Panc1 (cell line): ENCODE results near the gene TP73. TPM values are rescaled to one million over a fixed set of nuclear protein-coding genes. Genes with fewer than 3 reads are reported as not detected.

ENCODE experiments used
- ATAC-seq: fragments of 200-7000 bp; cut with Tn5 transposase; 2 replicates; pipeline ENCODE4 v1.9.1; 2020; ENCODE audit warnings: mild to moderate bottlenecking, moderate library complexity
- BruUV-seq: library from RNA; stranded (reverse); fragments of 400-500 nt; replicated peaks from 2 replicates; lab custom pipeline; 2021; lab: Mats Ljungman, UMichigan
- CTCF ChIA-PET: fragments of 300-600 bp; sonication (Branson Sonifier 250); formaldehyde crosslinking; loops from one replicate; lab custom pipeline; 2022; ENCODE audit warnings: antibody characterized with exemption; lab: Charles Lee
- POLR2A ChIA-PET: fragments of 300-600 bp; sonication (Branson Sonifier 250); formaldehyde crosslinking; loops from one replicate; lab custom pipeline; 2022; ENCODE audit warnings: antibody characterized with exemption; lab: Charles Lee
- DNase-seq: peaks from one replicate; pipeline ENCODE4 v3.0.0-alpha.2; 2010; ENCODE audit warnings: low read depth, low spot score
- H3K27ac ChIP-seq: 2 replicates; pipeline ENCODE4 v1.5.1; 2011; ENCODE audit warnings: mild to moderate bottlenecking, low read length, inconsistent platforms
- H3K27me3 ChIP-seq: fragments of 200-500 bp; sonication (Bioruptor generic); 2 replicates; pipeline ENCODE4 v1.6.0; 2014; ENCODE audit warnings: low read length, inconsistent platforms; ENCODE audit not compliant: control insufficient read depth, insufficient read depth
- H3K36me3 ChIP-seq: fragments of 200-500 bp; sonication (Bioruptor generic); 2 replicates; pipeline ENCODE4 v1.5.1; 2014; ENCODE audit warnings: inconsistent platforms, mild to moderate bottlenecking, low read length, moderate library complexity; ENCODE audit not compliant: control insufficient read depth, insufficient read depth
- H3K4me1 ChIP-seq: 2 replicates; pipeline ENCODE4 v1.5.1; 2011; ENCODE audit warnings: inconsistent platforms, mild to moderate bottlenecking, low read length, moderate library complexity; ENCODE audit not compliant: control insufficient read depth, insufficient read depth
- H3K4me3 ChIP-seq, 2 experiments: 2 replicates each; pipeline ENCODE4 v1.5.1; 2011 to 2012; ENCODE audit warnings: low read depth in 2 of 2, low read length in 2 of 2, mild to moderate bottlenecking in 2 of 2, inconsistent platforms in 1 of 2, moderate library complexity in 1 of 2
- H3K9me3 ChIP-seq: fragments of 200-500 bp; sonication (Bioruptor generic); 2 replicates; pipeline ENCODE4 v1.5.1; 2014; ENCODE audit warnings: low read depth, mild to moderate bottlenecking, inconsistent platforms, low read length, moderate library complexity; ENCODE audit not compliant: control insufficient read depth, insufficient read depth
- CTCF ChIP-seq: fragments of 450-650 bp; IDR thresholded peaks from 2 replicates; pipeline ENCODE4 v1.5.1; 2017; ENCODE audit warnings: mild to moderate bottlenecking
- POLR2AphosphoS5 ChIP-seq: IDR thresholded peaks from 2 replicates; pipeline ENCODE4 v1.6.1; 2012; ENCODE audit warnings: mild to moderate bottlenecking, low read depth, low read length, moderate library complexity
- REST ChIP-seq, 2 experiments: IDR thresholded peaks; 2 replicates each; pipeline ENCODE4 v1.6.1; 2011 to 2012; ENCODE audit warnings: low read depth in 2 of 2, control low read depth in 1 of 2, low read length in 1 of 2, mild to moderate bottlenecking in 1 of 2, moderate library complexity in 1 of 2; ENCODE audit not compliant: insufficient read depth in 1 of 2
- SIN3A ChIP-seq: IDR thresholded peaks from 2 replicates; pipeline ENCODE4 v1.6.1; 2012; ENCODE audit warnings: low read depth, mild to moderate bottlenecking, low read length, moderate library complexity, borderline replicate concordance; ENCODE audit not compliant: insufficient read depth
- TCF7L2 ChIP-seq: IDR thresholded peaks from 2 replicates; pipeline ENCODE4 v1.6.1; 2011; ENCODE audit warnings: mild to moderate bottlenecking, low read depth, low read length, inconsistent platforms
- in situ Hi-C: cut with HindIII; loops from 2 replicates; pipeline ENCODE4 v1.10.0; 2016; ENCODE audit warnings: low sequenced_read_pairs, low pct_unique_long_range_greater_than_20kb
- intact Hi-C: fragments of 100-400 bp; cut with micrococcal nuclease; formaldehyde crosslinking; loops from one replicate; pipeline ENCODE4 v1.10.0; 2022; ENCODE audit not compliant: unreplicated experiment
- total RNA-seq: library from RNA; stranded (reverse); gene quantifications from one replicate; pipeline ENCODE4 v1.2.1, GENCODE V29; 2021; ENCODE audit not compliant: unreplicated experiment

Gene TP73
- total RNA-seq, 1 experiment from 2014 or later: 4.7 TPM

GRCh38 chr1:3699596-3699995, 47.3 kb downstream of the TP73 start:
- H3K9me3 ChIP-seq: no peaks in the 10 kb centered on the region
- in situ Hi-C loops (no loop called here), intact Hi-C loops (no loop called here)
- H3K27ac ChIP-seq: no peak overlapping the region
- no peaks in the 10 kb centered on the region for H3K27me3 ChIP-seq
- CTCF ChIA-PET: no interaction called here
- no peaks in the 10 kb centered on the region for H3K36me3 ChIP-seq
- POLR2A ChIA-PET: no interaction called here
- no peak for ATAC-seq
- H3K4me1 ChIP-seq: peaks cover 15% of the 10 kb centered on the region
- no peak overlapping the region for H3K4me3 ChIP-seq
- TF ChIP-seq TCF7L2 (no peak), SIN3A (no peak), POLR2AphosphoS5 (no peak), REST (IDR thresholded peaks at IDR 0.05; ENCODE audit: insufficient read depth in 1 of 2, low read depth in 2 of 2, low read length in 1 of 2) (no peak), CTCF (no peak)
- no peak for DNase-seq
- BruUV-seq: no TSS peak

GRCh38 chr1:3700631-3701030, 48.3 kb downstream of the TP73 start:
- Histone ChIP-seq H3K4me1 (peaks cover 12% of the 10 kb centered on the region), H3K9me3 (no peaks in the 10 kb centered on the region), H3K27me3 (no peaks in the 10 kb centered on the region), H3K27ac (no peak overlapping the region), H3K4me3 (no peak overlapping the region), H3K36me3 (no peaks in the 10 kb centered on the region)
- intact Hi-C loops: no loop called here
- no peak for ATAC-seq
- ChIA-PET POLR2A (no interaction called here), CTCF (no interaction called here)
- no peak for TF ChIP-seq TCF7L2
- TF ChIP-seq SIN3A: no peak
- no peak for TF ChIP-seq REST (IDR thresholded peaks at IDR 0.05; ENCODE audit: insufficient read depth in 1 of 2, low read depth in 2 of 2, low read length in 1 of 2)
- TF ChIP-seq POLR2AphosphoS5: no peak
- no peak for TF ChIP-seq CTCF
- in situ Hi-C loops: no loop called here
- no TSS peak for BruUV-seq
- no peak for DNase-seq
